ENCODE results near the gene ARID5A.

The ARID5A gene

DNA sequence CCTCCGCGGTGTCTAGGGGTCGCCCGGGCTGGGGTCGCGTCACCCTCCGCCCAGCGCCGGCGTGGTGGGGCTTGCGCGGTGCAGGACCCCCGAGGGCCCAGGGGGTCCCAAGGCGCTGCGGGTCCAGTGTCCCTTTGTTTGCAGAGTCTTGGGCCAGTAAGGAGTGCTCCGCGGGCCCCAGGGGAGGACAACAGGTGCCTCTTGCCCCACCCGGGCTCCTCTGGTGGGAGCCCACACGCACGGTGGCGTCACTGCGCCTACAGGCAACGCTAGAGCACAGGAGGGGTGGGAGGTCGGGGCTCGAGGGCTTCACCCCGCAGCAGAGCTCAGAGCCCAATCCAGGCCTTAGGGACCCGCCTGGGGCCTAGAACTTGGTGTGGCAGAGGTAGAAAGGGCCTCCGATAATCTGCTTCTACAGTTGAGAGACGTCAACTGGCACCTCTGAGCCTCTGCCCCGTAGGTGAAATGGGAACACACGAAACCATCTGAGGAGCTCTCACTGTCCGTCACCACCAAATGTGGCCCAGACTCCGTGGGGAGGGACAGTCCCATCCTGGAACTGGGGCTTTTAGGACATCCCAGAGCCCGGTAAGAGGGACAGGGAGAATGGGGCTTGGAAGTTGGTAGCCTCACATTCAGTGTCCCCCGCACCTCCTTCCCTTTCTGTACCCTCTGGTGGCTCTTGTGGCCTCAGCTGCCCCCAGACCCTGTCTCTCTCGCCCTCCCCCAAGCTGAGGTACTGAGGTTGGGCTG is 1.4 kb downstream of the ARID5A start:
- H3K4me3 ChIP-seq (replicated peaks; ENCODE audit: insufficient read depth, low read length), result peak overlapping the region; percentile 58
- DNase-seq (ENCODE audit: low read depth in 1 of 2, low spot score in 1 of 2), result peak in 1 of 2 experiments; percentile 27
- no peak for TF ChIP-seq POLR2AphosphoS5 (IDR thresholded peaks at IDR 0.05; ENCODE audit: low read depth)
- no peak for TF ChIP-seq GABPA (IDR thresholded peaks at IDR 0.05; ENCODE audit: low read depth)
- TF ChIP-seq REST (IDR thresholded peaks at IDR 0.05; ENCODE audit: insufficient replicate concordance, low read depth), result no peak
- TF ChIP-seq, protein P1, sequence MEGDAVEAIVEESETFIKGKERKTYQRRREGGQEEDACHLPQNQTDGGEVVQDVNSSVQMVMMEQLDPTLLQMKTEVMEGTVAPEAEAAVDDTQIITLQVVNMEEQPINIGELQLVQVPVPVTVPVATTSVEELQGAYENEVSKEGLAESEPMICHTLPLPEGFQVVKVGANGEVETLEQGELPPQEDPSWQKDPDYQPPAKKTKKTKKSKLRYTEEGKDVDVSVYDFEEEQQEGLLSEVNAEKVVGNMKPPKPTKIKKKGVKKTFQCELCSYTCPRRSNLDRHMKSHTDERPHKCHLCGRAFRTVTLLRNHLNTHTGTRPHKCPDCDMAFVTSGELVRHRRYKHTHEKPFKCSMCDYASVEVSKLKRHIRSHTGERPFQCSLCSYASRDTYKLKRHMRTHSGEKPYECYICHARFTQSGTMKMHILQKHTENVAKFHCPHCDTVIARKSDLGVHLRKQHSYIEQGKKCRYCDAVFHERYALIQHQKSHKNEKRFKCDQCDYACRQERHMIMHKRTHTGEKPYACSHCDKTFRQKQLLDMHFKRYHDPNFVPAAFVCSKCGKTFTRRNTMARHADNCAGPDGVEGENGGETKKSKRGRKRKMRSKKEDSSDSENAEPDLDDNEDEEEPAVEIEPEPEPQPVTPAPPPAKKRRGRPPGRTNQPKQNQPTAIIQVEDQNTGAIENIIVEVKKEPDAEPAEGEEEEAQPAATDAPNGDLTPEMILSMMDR (IDR thresholded peaks at IDR 0.05; ENCODE audit: insufficient read depth, low read length), result no peak
- TF ChIP-seq SPI1 (IDR thresholded peaks at IDR 0.05; ENCODE audit: borderline replicate concordance, low read depth), result no peak
- no peaks in the 10 kb centered on the region for H3K27me3 ChIP-seq (ENCODE audit: insufficient read depth, poor library complexity, severe bottlenecking)
- peak overlapping the region; percentile 81 for H3K27ac ChIP-seq (replicated peaks)

GRCh38 chr2:96538487-96539214 is 2.1 kb downstream of the ARID5A start:
- peak; percentile 47 to 79 for DNase-seq (ENCODE audit: low read depth in 1 of 2, low spot score in 1 of 2)
- TF ChIP-seq REST (IDR thresholded peaks at IDR 0.05; ENCODE audit: insufficient replicate concordance, low read depth) (no peak), POLR2AphosphoS5 (IDR thresholded peaks at IDR 0.05; ENCODE audit: low read depth) (peak; percentile 42; the same call in 1 of the 2 replicates), SPI1 (IDR thresholded peaks at IDR 0.05; ENCODE audit: borderline replicate concordance, low read depth) (peak; percentile 80)
- Histone ChIP-seq H3K27me3 (ENCODE audit: insufficient read depth, poor library complexity, severe bottlenecking) (no peaks in the 10 kb centered on the region), H3K4me3 (replicated peaks; ENCODE audit: insufficient read depth, low read length) (peak overlapping the region; percentile 58), H3K27ac (replicated peaks) (peak overlapping the region; percentile 81)

DNA sequence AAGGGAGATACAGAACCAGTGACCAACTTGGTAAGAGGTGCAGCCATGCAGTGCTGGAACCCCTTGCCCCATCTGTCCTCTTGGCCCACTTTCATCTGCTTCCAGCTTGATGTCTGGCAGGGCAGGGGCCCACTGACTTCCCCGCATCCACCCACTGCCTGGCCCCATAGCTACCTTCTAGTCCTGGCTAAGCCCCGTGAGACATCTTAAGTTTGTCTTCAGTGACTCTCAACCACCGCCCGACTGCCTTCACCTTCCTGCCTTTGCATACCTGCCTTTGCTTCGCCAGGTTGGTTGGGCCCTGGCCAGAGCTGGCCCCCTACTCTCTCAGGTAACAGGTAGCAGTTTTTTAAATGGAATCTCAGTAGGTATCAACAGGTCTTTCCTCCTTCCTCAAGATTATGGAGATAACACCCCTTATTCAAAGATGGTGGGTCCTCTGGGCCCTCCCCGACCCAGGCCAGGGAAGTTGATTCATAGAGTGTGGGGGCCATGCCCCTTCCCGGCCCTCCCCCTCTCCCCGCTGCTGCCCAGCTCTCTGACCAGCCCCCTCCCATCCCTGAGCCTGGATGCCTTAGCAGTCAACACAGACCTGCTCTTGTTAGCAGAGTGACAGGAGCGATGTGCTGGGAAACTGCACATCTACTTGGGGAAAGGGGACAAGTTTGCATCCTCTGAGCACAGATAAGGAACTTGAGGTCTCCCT is 2.8 kb downstream of the ARID5A start:
- H3K4me3 ChIP-seq (replicated peaks; ENCODE audit: insufficient read depth, low read length), result no peak overlapping the region
- no peak for DNase-seq (ENCODE audit: low read depth in 1 of 2, low spot score in 1 of 2)
- no peaks in the 10 kb centered on the region for H3K27me3 ChIP-seq (ENCODE audit: insufficient read depth, poor library complexity, severe bottlenecking)
- no peak overlapping the region for H3K27ac ChIP-seq (replicated peaks)
- TF ChIP-seq GABPA (IDR thresholded peaks at IDR 0.05; ENCODE audit: low read depth) (no peak), REST (IDR thresholded peaks at IDR 0.05; ENCODE audit: insufficient replicate concordance, low read depth) (no peak), SPI1 (IDR thresholded peaks at IDR 0.05; ENCODE audit: borderline replicate concordance, low read depth) (no peak), POLR2AphosphoS5 (IDR thresholded peaks at IDR 0.05; ENCODE audit: low read depth) (no peak)
- TF ChIP-seq, protein P1 (IDR thresholded peaks at IDR 0.05; ENCODE audit: insufficient read depth, low read length), result no peak

Data from HL-60 (cell line).